AML-193 (cell line): ENCODE data around the gene LCA5L.
"Not testable (repeated sequence)": the region's sequence is repeated elsewhere in the genome, so short reads cannot be mapped to it uniquely, and the experiment has no call there.

ENCODE experiments used
- DNase-seq, 2 experiments: peaks; one replicate each; lab custom pipeline; 2025; lab: John Stamatoyannopoulos, UW

The LCA5L gene

GRCh38 chr21:39387461-39388037 is 58.0 kb downstream of the LCA5L start:
- peak; percentile 81 to 83 for DNase-seq

GRCh38 chr21:39386899-39387298 is 58.7 kb downstream of the LCA5L start:
- no peak for DNase-seq

GRCh38 chr21:39386194-39386593 is 59.4 kb downstream of the LCA5L start:
- no peak for DNase-seq

- peak; percentile 48 to 60 for DNase-seq
Measured at GRCh38 chr21:39385299-39386145, 60.1 kb downstream of the LCA5L start.

GRCh38 chr21:39384674-39385298 is 60.8 kb downstream of the LCA5L start:
- no peak for DNase-seq

- DNase-seq: not testable (repeated sequence)
Measured at GRCh38 chr21:39382096-39382495, 63.5 kb downstream of the LCA5L start.

- DNase-seq: no peak
Measured at GRCh38 chr21:39381009-39381408, 64.6 kb downstream of the LCA5L start.

GRCh38 chr21:39379986-39380891 is 65.3 kb downstream of the LCA5L start:
- peak; percentile 88 to 92 for DNase-seq

GRCh38 chr21:39377444-39378050 is 68.0 kb downstream of the LCA5L start:
- DNase-seq: no peak

GRCh38 chr21:39375446-39375845 is 70.1 kb downstream of the LCA5L start:
- DNase-seq: no peak

- no peak for DNase-seq
Measured at GRCh38 chr21:39374046-39374445, 71.5 kb downstream of the LCA5L start.

- no peak for DNase-seq
Measured at GRCh38 chr21:39373634-39374033, 71.9 kb downstream of the LCA5L start.

- DNase-seq: not testable (repeated sequence)
Measured at GRCh38 chr21:39369896-39370288, 75.7 kb downstream of the LCA5L start.

GRCh38 chr21:39367783-39368182 is 77.8 kb downstream of the LCA5L start:
- DNase-seq: no peak

- no peak for DNase-seq
Measured at GRCh38 chr21:39366563-39366962, 79.0 kb downstream of the LCA5L start.

GRCh38 chr21:39364949-39365348 is 80.6 kb downstream of the LCA5L start:
- no peak for DNase-seq

GRCh38 chr21:39363607-39364555 is 81.7 kb downstream of the LCA5L start:
- DNase-seq: peak; percentile 51 to 61

GRCh38 chr21:39362733-39363132 is 82.8 kb downstream of the LCA5L start:
- DNase-seq: no peak

GRCh38 chr21:39359382-39359781 is 86.2 kb downstream of the LCA5L start:
- no peak for DNase-seq
